ENCODE measurements around the gene GPR141. TPM values are rescaled to one million over a fixed set of nuclear protein-coding genes. Genes with fewer than 3 reads are reported as not detected.

The GPR141 gene
- polyA plus RNA-seq, 1 experiment, result not detected

GRCh38 chr7:37757563-37757962, 74.0 kb downstream of the GPR141 start:
- peaks cover 6% of the 10 kb centered on the region for H3K9me3 ChIP-seq (ENCODE audit: control insufficient read depth, insufficient read depth, low read length)
- no peak for TF ChIP-seq CTCF (IDR thresholded peaks at IDR 0.05; ENCODE audit: low read depth, low read length)
- no peak overlapping the region for H3K27ac ChIP-seq (ENCODE audit: low read depth, low read length)
- H3K4me3 ChIP-seq (ENCODE audit: low read depth, low read length), result no peak overlapping the region
- DNase-seq (ENCODE audit: low read depth, low spot score), result no peak
- H3K27me3 ChIP-seq (ENCODE audit: control insufficient read depth, insufficient read depth, low read length), result no peaks in the 10 kb centered on the region
- POLR2A ChIA-PET, result no interaction called here
- CTCF ChIA-PET, result interaction anchor here (0.5 kb wide), 1 partner anchor 1175 kb away, joined by 4 read pairs; no protein-coding TSS in a partner anchor

- no peak for DNase-seq (ENCODE audit: low read depth, low spot score)
- ChIA-PET CTCF (no interaction called here), POLR2A (no interaction called here)
- Histone ChIP-seq H3K27ac (ENCODE audit: low read depth, low read length) (no peak overlapping the region), H3K4me3 (ENCODE audit: low read depth, low read length) (no peak overlapping the region), H3K27me3 (ENCODE audit: control insufficient read depth, insufficient read depth, low read length) (no peaks in the 10 kb centered on the region), H3K9me3 (ENCODE audit: control insufficient read depth, insufficient read depth, low read length) (peaks cover 15% of the 10 kb centered on the region)
- no peak for TF ChIP-seq CTCF (IDR thresholded peaks at IDR 0.05; ENCODE audit: low read depth, low read length)
These were observed 75.0 kb downstream of the GPR141 start for GRCh38 chr7:37758501-37759045.

GRCh38 chr7:37759526-37759925, 76.0 kb downstream of the GPR141 start:
- ChIA-PET POLR2A (no interaction called here), CTCF (no interaction called here)
- peaks cover 17% of the 10 kb centered on the region for H3K9me3 ChIP-seq (ENCODE audit: control insufficient read depth, insufficient read depth, low read length)
- H3K4me3 ChIP-seq (ENCODE audit: low read depth, low read length), result no peak overlapping the region
- no peak for DNase-seq (ENCODE audit: low read depth, low spot score)
- TF ChIP-seq CTCF (IDR thresholded peaks at IDR 0.05; ENCODE audit: low read depth, low read length), result no peak
- H3K27ac ChIP-seq (ENCODE audit: low read depth, low read length), result no peak overlapping the region
- H3K27me3 ChIP-seq (ENCODE audit: control insufficient read depth, insufficient read depth, low read length), result no peaks in the 10 kb centered on the region

GRCh38 chr7:37765421-37765829, 81.9 kb downstream of the GPR141 start:
- H3K4me3 ChIP-seq (ENCODE audit: low read depth, low read length), result no peak overlapping the region
- H3K27me3 ChIP-seq (ENCODE audit: control insufficient read depth, insufficient read depth, low read length), result no peaks in the 10 kb centered on the region
- H3K27ac ChIP-seq (ENCODE audit: low read depth, low read length), result no peak overlapping the region
- H3K9me3 ChIP-seq (ENCODE audit: control insufficient read depth, insufficient read depth, low read length), result peaks cover 23% of the 10 kb centered on the region
- ChIA-PET CTCF (no interaction called here), POLR2A (no interaction called here)
- TF ChIP-seq CTCF (IDR thresholded peaks at IDR 0.05; ENCODE audit: low read depth, low read length), result no peak
- no peak for DNase-seq (ENCODE audit: low read depth, low spot score)

- TF ChIP-seq CTCF (IDR thresholded peaks at IDR 0.05; ENCODE audit: low read depth, low read length), result no peak
- CTCF ChIA-PET, result no interaction called here
These were observed 82.4 kb downstream of the GPR141 start for GRCh38 chr7:37765872-37766525.

More at GRCh38 chr7:37765872-37766525, 82.4 kb downstream of the GPR141 start:
- H3K4me3 ChIP-seq (ENCODE audit: low read depth, low read length), result no peak overlapping the region
- DNase-seq (ENCODE audit: low read depth, low spot score), result no peak
- no peak overlapping the region for H3K27ac ChIP-seq (ENCODE audit: low read depth, low read length)
- no peaks in the 10 kb centered on the region for H3K27me3 ChIP-seq (ENCODE audit: control insufficient read depth, insufficient read depth, low read length)
- POLR2A ChIA-PET, result no interaction called here
- peaks cover 23% of the 10 kb centered on the region for H3K9me3 ChIP-seq (ENCODE audit: control insufficient read depth, insufficient read depth, low read length)
